ENCODE results near the gene STK32B.

GRCh38 chr4:5399124-5399523 is 347.8 kb downstream of the STK32B start:
- TF ChIP-seq, protein P1, sequence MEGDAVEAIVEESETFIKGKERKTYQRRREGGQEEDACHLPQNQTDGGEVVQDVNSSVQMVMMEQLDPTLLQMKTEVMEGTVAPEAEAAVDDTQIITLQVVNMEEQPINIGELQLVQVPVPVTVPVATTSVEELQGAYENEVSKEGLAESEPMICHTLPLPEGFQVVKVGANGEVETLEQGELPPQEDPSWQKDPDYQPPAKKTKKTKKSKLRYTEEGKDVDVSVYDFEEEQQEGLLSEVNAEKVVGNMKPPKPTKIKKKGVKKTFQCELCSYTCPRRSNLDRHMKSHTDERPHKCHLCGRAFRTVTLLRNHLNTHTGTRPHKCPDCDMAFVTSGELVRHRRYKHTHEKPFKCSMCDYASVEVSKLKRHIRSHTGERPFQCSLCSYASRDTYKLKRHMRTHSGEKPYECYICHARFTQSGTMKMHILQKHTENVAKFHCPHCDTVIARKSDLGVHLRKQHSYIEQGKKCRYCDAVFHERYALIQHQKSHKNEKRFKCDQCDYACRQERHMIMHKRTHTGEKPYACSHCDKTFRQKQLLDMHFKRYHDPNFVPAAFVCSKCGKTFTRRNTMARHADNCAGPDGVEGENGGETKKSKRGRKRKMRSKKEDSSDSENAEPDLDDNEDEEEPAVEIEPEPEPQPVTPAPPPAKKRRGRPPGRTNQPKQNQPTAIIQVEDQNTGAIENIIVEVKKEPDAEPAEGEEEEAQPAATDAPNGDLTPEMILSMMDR (IDR thresholded peaks at IDR 0.05) = no peak
- no peak for TF ChIP-seq POLR2A (IDR thresholded peaks at IDR 0.05)

Data from heart left ventricle (tissue), 13 donors.